Measurements from ENCODE around the gene KRT37.
"Not testable (repeated sequence)": the region's sequence is repeated elsewhere in the genome, so short reads cannot be mapped to it uniquely, and the experiment has no call there.

Gene KRT37

DNA sequence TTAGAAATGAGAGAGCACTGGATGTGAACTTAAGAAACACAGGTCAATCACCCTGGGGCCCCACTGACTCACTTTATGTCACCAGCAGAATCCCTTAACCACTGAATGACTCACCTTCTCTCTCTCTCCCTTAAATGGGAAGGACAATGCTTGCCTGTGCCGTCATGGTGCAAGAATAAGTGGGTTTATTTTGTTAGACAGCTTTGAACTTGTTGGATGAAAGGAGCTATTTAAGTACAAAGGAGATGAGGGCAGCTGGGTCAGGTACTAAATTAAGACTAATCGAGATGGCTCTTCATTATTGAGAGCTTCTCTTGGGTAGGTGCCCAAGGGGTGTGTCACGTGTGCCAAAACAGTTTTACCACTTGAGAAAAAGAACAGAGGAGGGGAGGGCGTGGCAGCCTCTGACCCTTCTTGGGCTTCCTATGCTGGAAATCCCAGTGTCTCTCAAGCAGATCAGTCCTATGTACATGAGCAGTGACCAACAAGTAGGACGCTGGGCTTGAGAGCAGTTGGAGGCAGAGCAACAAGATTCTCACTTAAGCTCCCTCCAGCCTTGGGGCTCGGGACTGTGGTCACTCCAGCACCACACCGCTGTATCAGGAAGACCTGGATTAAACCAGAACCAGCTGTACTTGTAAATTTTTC, 20.2 kb downstream of the KRT37 start:
- peak; percentile 23 for DNase-seq (ENCODE audit: low read depth)

GRCh38 chr17:41403404-41404023, 20.9 kb downstream of the KRT37 start:
- DNase-seq (ENCODE audit: low read depth): no peak

DNA sequence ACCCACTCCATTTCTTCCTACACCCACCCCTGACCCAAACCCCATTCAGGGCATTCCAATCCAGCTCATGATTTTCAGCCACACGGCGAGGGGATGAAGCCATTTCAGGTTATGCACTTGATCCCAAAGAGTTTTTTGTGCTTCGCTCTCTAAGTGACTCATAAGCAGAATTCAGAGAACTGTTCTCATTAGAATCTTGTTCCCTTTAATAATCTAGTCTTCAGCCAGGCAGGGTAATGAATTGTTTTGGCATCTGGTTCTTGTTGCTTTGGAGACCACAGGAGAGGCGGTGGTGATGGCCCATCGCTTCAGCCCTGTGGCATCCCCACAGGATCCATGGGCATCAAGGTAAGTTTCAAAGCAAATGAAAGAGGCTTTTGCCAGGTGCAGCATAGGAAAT, 22.2 kb downstream of the KRT37 start:
- no peak for DNase-seq (ENCODE audit: low read depth)

GRCh38 chr17:41396996-41397660, 27.3 kb downstream of the KRT37 start, which contains the start of gene KRT31:
Gene KRT31 (minus strand): TSS chr17:41397608. CDS start chr17:41397539, 69 bp downstream.
- DNase-seq (ENCODE audit: low read depth): no peak

GRCh38 chr17:41396340-41396739, 28.0 kb downstream of the KRT37 start:
- DNase-seq (ENCODE audit: low read depth): no peak

DNA sequence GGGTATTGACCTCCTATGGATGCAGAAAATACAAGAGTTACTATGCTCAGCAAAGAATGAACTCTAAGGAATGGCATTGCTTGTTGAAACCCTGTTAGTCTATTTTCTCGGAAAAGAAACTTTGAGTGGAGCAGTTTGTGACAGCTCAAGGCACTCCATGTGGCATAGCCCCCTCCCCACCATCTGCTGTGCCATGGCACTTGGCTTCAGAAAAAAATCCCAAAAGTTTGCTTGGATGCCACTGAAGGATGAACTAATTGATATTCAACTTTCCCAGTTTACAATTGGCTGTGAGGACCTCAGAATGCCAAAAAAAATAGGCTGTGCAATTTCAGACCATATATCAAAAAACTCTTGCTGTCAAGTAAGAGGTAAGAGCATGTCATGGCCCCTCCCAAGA, 28.8 kb downstream of the KRT37 start:
- DNase-seq (ENCODE audit: low read depth): no peak

GRCh38 chr17:41395044-41395443, 29.3 kb downstream of the KRT37 start:
- not testable (repeated sequence) for DNase-seq (ENCODE audit: low read depth)

GRCh38 chr17:41394254-41394996, 30.0 kb downstream of the KRT37 start:
- no peak for DNase-seq (ENCODE audit: low read depth)

DNA sequence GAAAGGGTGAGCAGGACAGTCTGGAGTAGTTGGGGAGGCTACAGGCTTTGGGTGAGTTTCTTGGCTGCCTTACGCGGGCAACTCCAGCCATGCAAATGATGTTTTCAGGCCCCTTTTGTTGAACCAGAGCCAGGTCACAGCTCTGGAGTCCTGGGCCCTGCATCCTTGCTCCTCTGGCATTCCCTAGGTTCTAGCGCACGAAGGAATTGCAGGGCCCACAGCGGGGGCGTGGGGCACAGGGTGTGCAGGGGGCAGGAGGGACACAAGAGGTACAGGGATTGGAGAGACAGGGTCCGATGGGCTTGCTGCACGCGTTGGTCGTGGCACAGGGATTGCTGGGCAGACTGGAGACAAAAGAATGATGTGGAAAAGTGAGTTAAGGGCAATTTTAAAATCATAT, 30.6 kb downstream of the KRT37 start:
- no peak for DNase-seq (ENCODE audit: low read depth)

DNA sequence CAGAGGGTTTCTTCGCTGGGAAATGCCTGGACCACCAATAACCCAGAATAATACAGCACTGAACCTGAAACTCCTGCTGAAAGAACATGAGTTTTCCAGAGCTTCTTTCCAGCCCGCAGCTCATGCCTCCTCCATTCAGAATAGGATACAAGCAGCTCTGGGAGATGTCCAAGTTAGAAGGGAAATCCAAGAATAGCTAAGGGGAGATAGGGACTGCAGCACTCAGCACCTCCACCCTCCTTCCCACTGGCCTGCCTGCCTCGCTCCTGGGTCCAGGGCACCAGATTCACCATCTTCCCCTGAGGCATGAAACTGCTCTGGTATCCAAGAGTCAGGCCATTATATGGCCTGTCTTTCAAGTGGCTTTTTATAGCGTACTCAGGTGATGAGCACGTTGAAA, 31.1 kb downstream of the KRT37 start:
- DNase-seq (ENCODE audit: low read depth): no peak

DNA sequence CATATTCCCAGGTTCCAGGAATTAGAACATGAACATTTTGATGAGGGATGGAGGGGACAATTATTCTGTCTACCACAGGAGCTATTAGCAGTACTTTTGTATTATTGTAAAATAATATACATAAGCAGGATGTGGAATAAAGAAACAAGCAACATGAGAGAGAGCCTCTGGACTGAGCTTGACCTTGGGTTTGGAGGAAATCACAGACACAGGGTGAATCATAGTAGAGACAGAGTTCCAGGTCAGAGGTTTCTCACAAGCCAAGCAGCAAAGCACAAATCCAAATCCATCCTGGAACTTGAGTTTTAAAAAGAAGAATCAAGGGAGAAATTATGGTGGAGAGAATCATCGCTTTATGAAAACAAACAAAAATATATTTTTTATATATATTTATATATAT, 32.1 kb downstream of the KRT37 start:
- no peak for DNase-seq (ENCODE audit: low read depth)

GRCh38 chr17:41391535-41391934, 32.9 kb downstream of the KRT37 start:
- DNase-seq (ENCODE audit: low read depth): no peak

- DNase-seq (ENCODE audit: low read depth): no peak
Measured at GRCh38 chr17:41390411-41390938, 33.9 kb downstream of the KRT37 start.

DNA sequence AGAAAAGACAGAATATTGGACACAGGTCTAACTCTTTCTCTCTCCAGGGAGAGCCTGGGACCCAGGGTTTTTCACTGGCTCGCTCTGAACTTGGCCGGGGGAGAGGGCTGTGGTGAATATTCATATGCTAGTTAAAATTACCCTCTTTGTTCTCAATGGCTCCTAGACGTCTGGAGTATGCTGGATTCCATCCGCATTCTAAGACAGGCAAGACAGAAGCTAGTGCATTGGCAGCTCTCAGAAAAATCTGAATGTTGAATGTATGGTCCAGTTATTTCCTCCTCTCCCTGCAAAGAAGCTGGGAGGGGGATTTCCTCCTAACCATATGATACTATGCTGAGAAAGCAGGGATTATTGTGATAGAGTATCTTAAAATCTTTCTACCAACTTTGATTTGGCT, 36.7 kb downstream of the KRT37 start:
- no peak for DNase-seq (ENCODE audit: low read depth)

GRCh38 chr17:41386227-41386626, 38.2 kb downstream of the KRT37 start:
- DNase-seq (ENCODE audit: low read depth): no peak

DNA sequence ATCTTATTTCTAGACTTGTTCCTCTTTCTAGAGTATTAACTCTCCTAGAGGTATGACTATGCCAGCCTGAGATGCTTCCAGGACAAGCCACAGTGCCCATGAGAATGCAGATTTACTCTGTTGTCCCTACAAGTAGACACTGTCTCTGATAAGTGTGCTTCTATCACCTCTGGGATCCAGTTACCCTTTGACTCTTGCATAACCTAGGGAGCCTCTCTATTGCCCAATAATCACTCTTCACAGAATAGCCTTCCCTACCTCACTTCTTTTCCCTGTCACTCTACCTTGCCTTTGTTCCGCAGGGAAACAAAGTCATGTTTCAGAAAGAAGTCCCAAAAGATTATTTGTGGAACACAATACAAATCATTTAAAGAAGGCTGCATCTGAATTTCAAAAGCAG, 40.7 kb downstream of the KRT37 start:
- no peak for DNase-seq (ENCODE audit: low read depth)

GRCh38 chr17:41382394-41382793, 42.0 kb downstream of the KRT37 start:
- no peak for DNase-seq (ENCODE audit: low read depth)

- DNase-seq (ENCODE audit: low read depth): not testable (repeated sequence)
Measured at GRCh38 chr17:41381943-41382342, 42.4 kb downstream of the KRT37 start, which contains the start of gene KRT34. Gene KRT34 (minus strand): TSS chr17:41382306. CDS start chr17:41382246, 60 bp downstream.

DNA sequence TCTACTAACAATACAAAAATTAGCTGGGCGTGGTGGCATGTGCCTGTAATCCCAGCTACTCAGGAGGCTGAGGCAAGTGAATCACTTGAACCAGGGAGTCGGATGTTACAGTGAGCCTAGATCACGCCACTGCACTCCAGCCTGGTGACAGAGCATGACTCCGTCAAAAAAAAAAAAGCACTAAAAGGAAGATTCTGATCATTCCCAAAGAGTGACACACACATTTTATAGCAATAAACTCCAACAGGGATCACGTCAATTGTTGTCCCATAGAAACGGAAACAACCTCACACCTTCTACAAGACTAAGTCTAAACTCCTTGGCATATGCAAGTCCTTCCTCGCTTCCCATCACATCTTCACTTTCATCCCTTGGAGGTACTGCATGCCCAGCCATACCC, 44.3 kb downstream of the KRT37 start:
- DNase-seq (ENCODE audit: low read depth): not testable (repeated sequence)

- DNase-seq (ENCODE audit: low read depth): no peak
Measured at GRCh38 chr17:41377546-41377945, 46.8 kb downstream of the KRT37 start.
